ENCODE data around the gene RBM43. TPM values are rescaled to one million over a fixed set of nuclear protein-coding genes. Genes with fewer than 3 reads are reported as not detected.
"Not testable (repeated sequence)": the region's sequence is repeated elsewhere in the genome, so short reads cannot be mapped to it uniquely, and the experiment has no call there.

RBM43 gene
- total RNA-seq, 1 experiment from 2014 or later = 3.7 TPM

GRCh38 chr2:151233288-151233687 is 28.4 kb downstream of the RBM43 start:
- H3K4me3 ChIP-seq (ENCODE audit: low read depth in 2 of 2, low read length in 2 of 2); in situ Hi-C loops (cut with HindIII; ENCODE audit: low pct_unique_long_range_greater_than_20kb, low sequenced_read_pairs); ATAC-seq; H3K36me3 ChIP-seq (ENCODE audit: control insufficient read depth, insufficient read depth, low read length); H3K4me1 ChIP-seq (ENCODE audit: control insufficient read depth, insufficient read depth, low read length); POLR2A ChIA-PET; H3K27ac ChIP-seq (ENCODE audit: low read length); H3K27me3 ChIP-seq (ENCODE audit: control insufficient read depth, insufficient read depth, low read length); CTCF ChIA-PET; H3K9me3 ChIP-seq (ENCODE audit: control insufficient read depth, insufficient read depth, low read depth, low read length); DNase-seq (ENCODE audit: low read depth, low spot score); BruUV-seq (replicated peaks): not testable (repeated sequence)
- intact Hi-C loops (cut with micrococcal nuclease; ENCODE audit: unreplicated experiment) = loop anchor here (10.0 kb wide), 1 partner anchor 178 kb away; no protein-coding TSS in a partner anchor

GRCh38 chr2:151230627-151231140 is 31.0 kb downstream of the RBM43 start:
- Histone ChIP-seq H3K27me3 (ENCODE audit: control insufficient read depth, insufficient read depth, low read length) (no peaks in the 10 kb centered on the region), H3K9me3 (ENCODE audit: control insufficient read depth, insufficient read depth, low read depth, low read length) (no peaks in the 10 kb centered on the region), H3K4me3 (ENCODE audit: low read depth in 2 of 2, low read length in 2 of 2) (no peak overlapping the region), H3K4me1 (ENCODE audit: control insufficient read depth, insufficient read depth, low read length) (no peaks in the 10 kb centered on the region), H3K36me3 (ENCODE audit: control insufficient read depth, insufficient read depth, low read length) (no peaks in the 10 kb centered on the region), H3K27ac (ENCODE audit: low read length) (no peak overlapping the region)
- no peak for DNase-seq (ENCODE audit: low read depth, low spot score)
- TF ChIP-seq CTCF (IDR thresholded peaks at IDR 0.05) (no peak), POLR2AphosphoS5 (IDR thresholded peaks at IDR 0.05; ENCODE audit: low read depth, low read length) (no peak), TCF7L2 (IDR thresholded peaks at IDR 0.05; ENCODE audit: low read depth, low read length) (no peak), SIN3A (IDR thresholded peaks at IDR 0.05; ENCODE audit: borderline replicate concordance, insufficient read depth, low read depth, low read length) (no peak), REST (IDR thresholded peaks at IDR 0.05; ENCODE audit: insufficient read depth in 1 of 2, low read depth in 2 of 2, low read length in 1 of 2) (no peak)
- ChIA-PET CTCF (no interaction called here), POLR2A (no interaction called here)
- in situ Hi-C loops (cut with HindIII; ENCODE audit: low pct_unique_long_range_greater_than_20kb, low sequenced_read_pairs) (no loop called here), intact Hi-C loops (cut with micrococcal nuclease; ENCODE audit: unreplicated experiment) (loop anchor here (10.0 kb wide), 1 partner anchor 176 kb away; no protein-coding TSS in a partner anchor)
- no peak for ATAC-seq
- no TSS peak for BruUV-seq (replicated peaks)

- no peak for DNase-seq (ENCODE audit: low read depth, low spot score)
- Histone ChIP-seq H3K27me3 (ENCODE audit: control insufficient read depth, insufficient read depth, low read length) (no peaks in the 10 kb centered on the region), H3K4me1 (ENCODE audit: control insufficient read depth, insufficient read depth, low read length) (no peaks in the 10 kb centered on the region), H3K9me3 (ENCODE audit: control insufficient read depth, insufficient read depth, low read depth, low read length) (no peaks in the 10 kb centered on the region), H3K27ac (ENCODE audit: low read length) (no peak overlapping the region), H3K36me3 (ENCODE audit: control insufficient read depth, insufficient read depth, low read length) (no peaks in the 10 kb centered on the region), H3K4me3 (ENCODE audit: low read depth in 2 of 2, low read length in 2 of 2) (no peak overlapping the region)
- in situ Hi-C loops (cut with HindIII; ENCODE audit: low pct_unique_long_range_greater_than_20kb, low sequenced_read_pairs) (no loop called here), intact Hi-C loops (cut with micrococcal nuclease; ENCODE audit: unreplicated experiment) (no loop called here)
- CTCF ChIA-PET = interaction anchor here (0.6 kb wide), 1 partner anchor 318 kb away, joined by 4 read pairs; no protein-coding TSS in a partner anchor
- BruUV-seq (replicated peaks) = no TSS peak
- no peak for TF ChIP-seq POLR2AphosphoS5 (IDR thresholded peaks at IDR 0.05; ENCODE audit: low read depth, low read length)
- no peak for TF ChIP-seq SIN3A (IDR thresholded peaks at IDR 0.05; ENCODE audit: borderline replicate concordance, insufficient read depth, low read depth, low read length)
- POLR2A ChIA-PET = no interaction called here
- ATAC-seq = no peak
Measured at GRCh38 chr2:151228847-151229512, 32.7 kb downstream of the RBM43 start.
